GM21717 (cell line): ENCODE data around the gene CCDC47.
"Not testable (repeated sequence)": the region's sequence is repeated elsewhere in the genome, so short reads cannot be mapped to it uniquely, and the experiment has no call there.

Experiments
- ATAC-seq: cut with Tn5 transposase; IDR thresholded peaks from one replicate; pipeline ENCODE4 v1.9.1; 2021; ENCODE audit warnings: mild to moderate bottlenecking, moderate library complexity; ENCODE audit not compliant: unreplicated experiment

The CCDC47 gene

GRCh38 chr17:63740464-63741142, 32.8 kb downstream of the CCDC47 start:
- no peak for ATAC-seq

- ATAC-seq = no peak
Measured at GRCh38 chr17:63735691-63736090, 37.7 kb downstream of the CCDC47 start.

GRCh38 chr17:63722403-63722802, 51.0 kb downstream of the CCDC47 start:
- ATAC-seq = no peak

- not testable (repeated sequence) for ATAC-seq
Measured at GRCh38 chr17:63720194-63720593, 53.2 kb downstream of the CCDC47 start.

- no peak for ATAC-seq
Measured at GRCh38 chr17:63718988-63719387, 54.4 kb downstream of the CCDC47 start.

GRCh38 chr17:63716426-63716825, 57.0 kb downstream of the CCDC47 start:
- ATAC-seq = no peak

GRCh38 chr17:63714550-63715277, 58.7 kb downstream of the CCDC47 start:
- ATAC-seq = no peak

- no peak for ATAC-seq
Measured at GRCh38 chr17:63709110-63709509, 64.3 kb downstream of the CCDC47 start.

- ATAC-seq = no peak
Measured at GRCh38 chr17:63707151-63707550, 66.2 kb downstream of the CCDC47 start.

GRCh38 chr17:63706336-63707082, 66.9 kb downstream of the CCDC47 start:
- ATAC-seq = no peak

GRCh38 chr17:63705657-63706056, 67.7 kb downstream of the CCDC47 start:
- ATAC-seq = no peak

GRCh38 chr17:63704836-63705235, 68.6 kb downstream of the CCDC47 start:
- no peak for ATAC-seq

- no peak for ATAC-seq
Measured at GRCh38 chr17:63704259-63704576, 69.2 kb downstream of the CCDC47 start.

- ATAC-seq = no peak
Measured at GRCh38 chr17:63703556-63704258, 69.7 kb downstream of the CCDC47 start.

GRCh38 chr17:63703029-63703428, 70.4 kb downstream of the CCDC47 start:
- no peak for ATAC-seq

GRCh38 chr17:63702721-63703015, 70.7 kb downstream of the CCDC47 start:
- no peak for ATAC-seq

GRCh38 chr17:63701868-63702720, 71.3 kb downstream of the CCDC47 start:
- no peak for ATAC-seq

- ATAC-seq = no peak
Measured at GRCh38 chr17:63701456-63701820, 72.0 kb downstream of the CCDC47 start.

- no peak for ATAC-seq
Measured at GRCh38 chr17:63700528-63701455, 72.6 kb downstream of the CCDC47 start.
